Activated CD8-positive, alpha-beta memory T cell treated with anti-CD3 and anti-CD28 coated beads for 36 hours (primary cell): ENCODE data around the gene OTOP3. TPM values are rescaled to one million over a fixed set of nuclear protein-coding genes. Genes with fewer than 3 reads are reported as not detected.

Experiments
- CTCF ChIA-PET: fragments of 350-600 bp; sonication (Branson Sonifier 250); formaldehyde crosslinking; loops from one replicate; lab custom pipeline; 2021; ENCODE audit warnings: antibody characterized with exemption; lab: Charles Lee
- POLR2A ChIA-PET: fragments of 350-600 bp; sonication (Branson Sonifier 250); formaldehyde crosslinking; loops from one replicate; lab custom pipeline; 2021; ENCODE audit warnings: antibody characterized with exemption; lab: Charles Lee
- total RNA-seq, 2 experiments: library from RNA; stranded (reverse); gene quantifications; one replicate each; pipeline ENCODE4 v1.2.3, GENCODE V29; 2021

OTOP3 gene
- total RNA-seq, 2 experiments from 2014 or later: not detected

GRCh38 chr17:74971069-74971841 lies 35.6 kb downstream of the OTOP3 start:
- CTCF ChIA-PET: interaction anchor here (1.2 to 3.6 kb wide), 5 partner anchors 8 to 106 kb away, joined by 4 to 23 read pairs (median 5); no protein-coding TSS in a partner anchor
- POLR2A ChIA-PET: no interaction called here

- CTCF ChIA-PET: interaction anchor here (1.2 to 3.6 kb wide), 5 partner anchors 8 to 107 kb away, joined by 4 to 23 read pairs (median 6); partner anchors contain the start of gene MRPL58
- POLR2A ChIA-PET: no interaction called here
These were observed 36.1 kb downstream of the OTOP3 start for GRCh38 chr17:74971842-74972106.

GRCh38 chr17:74972107-74972972 lies 36.6 kb downstream of the OTOP3 start, which contains the start of gene HID1:
TSS of gene HID1 (minus strand) at chr17:74972759. CDS start at chr17:74972656, 103 bp downstream.
- CTCF ChIA-PET: interaction anchor here (1.2 to 3.6 kb wide), 5 partner anchors 9 to 107 kb away, joined by 4 to 23 read pairs (median 6); partner anchors contain the start of gene MRPL58
- POLR2A ChIA-PET: interaction anchor here (0.6 to 1.0 kb wide), 2 partner anchors 15 to 223 kb away, joined by 3 read pairs; partner anchors contain the start of gene CDR2L

DNA sequence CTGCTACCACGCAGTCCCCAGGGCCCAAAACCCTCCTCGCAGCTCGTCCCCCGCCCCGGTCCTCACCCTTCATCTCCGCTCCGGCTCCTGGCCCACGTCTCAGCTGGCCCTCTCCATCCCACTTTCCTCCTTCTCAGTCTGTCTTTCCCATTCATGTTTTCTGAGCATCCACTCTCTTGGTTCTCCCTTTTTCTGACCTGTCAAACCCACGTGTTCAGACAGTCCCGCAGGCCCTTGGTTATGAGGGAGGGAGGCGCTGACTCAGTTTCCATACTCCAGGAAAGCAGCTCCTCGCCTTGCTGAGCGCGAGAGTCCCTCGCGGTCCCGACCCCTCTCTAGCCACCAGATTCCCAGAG lies 37.3 kb downstream of the OTOP3 start:
- CTCF ChIA-PET: interaction anchor here (0.6 to 3.6 kb wide), 5 partner anchors 12 to 237 kb away, joined by 3 to 23 read pairs (median 6); partner anchors contain the start of gene MRPL58
- POLR2A ChIA-PET: interaction anchor here (0.5 to 1.0 kb wide), 3 partner anchors 12 to 224 kb away, joined by 3 read pairs; partner anchors contain the start of gene CDR2L

DNA sequence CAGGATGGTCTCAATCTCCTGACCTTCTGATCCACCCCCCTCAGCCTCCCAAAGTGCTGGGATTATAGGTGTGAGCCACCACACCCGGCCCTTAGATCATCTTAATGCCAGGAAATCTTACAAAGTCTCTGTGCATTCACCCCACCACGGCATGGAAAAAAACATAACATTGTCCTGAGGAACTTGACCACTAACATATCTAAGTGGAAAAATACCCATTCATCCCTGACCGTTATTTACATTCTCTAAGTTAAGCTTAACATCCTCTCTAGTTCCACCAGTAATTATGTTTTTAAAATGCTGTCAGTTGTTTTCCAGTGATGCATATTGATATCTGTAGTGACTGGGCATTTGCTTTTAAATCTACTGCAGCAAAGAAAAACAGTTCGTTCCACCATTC lies 40.2 kb downstream of the OTOP3 start:
- ChIA-PET POLR2A (no interaction called here), CTCF (interaction anchor here (3.7 kb wide), 1 partner anchor 14 kb away, joined by 9 read pairs; no protein-coding TSS in a partner anchor)

GRCh38 chr17:74977802-74978201 lies 42.1 kb downstream of the OTOP3 start:
- CTCF ChIA-PET: interaction anchor here (1.0 to 3.7 kb wide), 2 partner anchors 16 kb away, joined by 4 to 9 read pairs; no protein-coding TSS in a partner anchor
- POLR2A ChIA-PET: no interaction called here

GRCh38 chr17:74978240-74978639 lies 42.5 kb downstream of the OTOP3 start:
- CTCF ChIA-PET: interaction anchor here (1.0 kb wide), 1 partner anchor 17 kb away, joined by 4 read pairs; no protein-coding TSS in a partner anchor
- POLR2A ChIA-PET: no interaction called here

GRCh38 chr17:74979408-74980146 lies 43.9 kb downstream of the OTOP3 start:
- ChIA-PET POLR2A (no interaction called here), CTCF (interaction anchor here (0.7 to 1.3 kb wide), 2 partner anchors 222 to 467 kb away, joined by 3 to 6 read pairs; no protein-coding TSS in a partner anchor)

GRCh38 chr17:74981318-74981978 lies 45.8 kb downstream of the OTOP3 start:
- ChIA-PET POLR2A (no interaction called here), CTCF (interaction anchor here (0.7 kb wide), 1 partner anchor 48 kb away, joined by 4 read pairs; no protein-coding TSS in a partner anchor)

- CTCF ChIA-PET: interaction anchor here (1.0 kb wide), 1 partner anchor 430 kb away, joined by 3 read pairs; no protein-coding TSS in a partner anchor
- POLR2A ChIA-PET: interaction anchor here (0.7 kb wide), 1 partner anchor 31 kb away, joined by 3 read pairs; the partner anchor contains the start of gene MRPL58
These were observed 46.4 kb downstream of the OTOP3 start for GRCh38 chr17:74981979-74982662.

- ChIA-PET CTCF (interaction anchor here (1.0 to 1.5 kb wide), 2 partner anchors 192 to 430 kb away, joined by 3 read pairs; no protein-coding TSS in a partner anchor), POLR2A (interaction anchor here (0.7 kb wide), 1 partner anchor 30 kb away, joined by 3 read pairs; the partner anchor contains the start of gene MRPL58)
These were observed 47.1 kb downstream of the OTOP3 start for GRCh38 chr17:74982663-74983313.

GRCh38 chr17:74986206-74986576 lies 50.5 kb downstream of the OTOP3 start:
- ChIA-PET CTCF (interaction anchor here (0.7 kb wide), 1 partner anchor 159 kb away, joined by 4 read pairs; no protein-coding TSS in a partner anchor), POLR2A (no interaction called here)

GRCh38 chr17:74987418-74987908 lies 51.8 kb downstream of the OTOP3 start, which contains the start of gene CDR2L:
TSS of gene CDR2L (plus strand) at chr17:74987632. CDS start at chr17:74988044, 412 bp downstream.
- ChIA-PET CTCF (interaction anchor here (0.6 to 2.7 kb wide), 6 partner anchors 13 to 390 kb away, joined by 3 to 10 read pairs (median 4); partner anchors contain the start of gene MRPL58), POLR2A (interaction anchor here (0.7 to 1.0 kb wide), 2 partner anchors 15 to 25 kb away, joined by 3 to 7 read pairs; partner anchors contain the start of genes HID1 and MRPL58)

GRCh38 chr17:74987909-74988711 lies 52.4 kb downstream of the OTOP3 start:
- CTCF ChIA-PET: interaction anchor here (0.6 to 2.7 kb wide), 5 partner anchors 24 to 143 kb away, joined by 3 to 10 read pairs (median 4); partner anchors contain the start of genes MRPL58 and SLC16A5

DNA sequence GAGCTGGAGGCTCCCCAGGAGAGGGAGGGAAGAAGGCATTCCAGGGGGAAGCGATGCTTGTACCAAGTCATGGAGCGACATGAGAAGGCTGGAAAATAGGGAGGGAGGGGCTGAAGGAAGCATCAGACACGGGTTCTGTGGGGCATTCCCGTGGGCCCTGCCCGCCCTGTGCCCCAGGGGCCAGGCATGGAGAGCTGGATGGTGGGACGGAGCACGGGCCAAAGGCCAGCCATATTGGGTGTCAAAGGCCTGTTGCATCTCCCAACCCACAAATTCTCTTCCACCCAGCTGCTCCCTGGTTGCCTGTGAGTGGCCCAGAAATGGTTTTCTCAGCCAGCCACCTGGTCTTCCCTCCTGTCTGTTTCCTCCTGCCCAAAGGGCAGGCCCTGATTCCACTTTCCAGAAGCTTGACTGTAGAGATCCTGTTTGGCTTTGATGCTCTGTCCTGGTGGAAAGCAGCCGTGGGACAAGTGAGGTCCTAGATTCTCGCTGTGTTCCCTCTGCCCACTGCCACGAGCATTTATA lies 54.9 kb downstream of the OTOP3 start:
- CTCF ChIA-PET: interaction anchor here (1.4 kb wide), 1 partner anchor 21 kb away, joined by 5 read pairs; no protein-coding TSS in a partner anchor
- POLR2A ChIA-PET: interaction anchor here (0.6 kb wide), 1 partner anchor 360 kb away, joined by 14 read pairs; no protein-coding TSS in a partner anchor

More at GRCh38 chr17:74987909-74988711, 52.4 kb downstream of the OTOP3 start:
- POLR2A ChIA-PET: interaction anchor here (0.6 kb wide), 1 partner anchor 12 kb away, joined by 4 read pairs; no protein-coding TSS in a partner anchor
